Thyroid gland (tissue), 4 donors: ENCODE results near the gene ZNF850. TPM values are rescaled to one million over a fixed set of nuclear protein-coding genes. Genes with fewer than 3 reads are reported as not detected.
A peak's percentile ranks its signal among the peaks of the same experiment; 100 is the strongest.

Experiments
- DNase-seq, 2 donors: peaks; one replicate each; pipeline ENCODE4 v3.0.0-alpha.2; 2019
- H3K27ac ChIP-seq, 3 donors: fragments of 200-600 bp; sonication (generic); 1 replicate in 2 of 3; 2 replicates in 1 of 3; pipeline ENCODE4 v1.5.1; 2016 to 2019; ENCODE audit warnings: mild to moderate bottlenecking in 1 of 3, moderate library complexity in 1 of 3
- H3K27me3 ChIP-seq: fragments of 200-600 bp; sonication (generic); one replicate; pipeline ENCODE4 v1.5.1; 2019
- H3K36me3 ChIP-seq, 2 donors: fragments of 200-600 bp; sonication (generic); one replicate each; pipeline ENCODE4 v1.5.1; 2016 to 2019
- H3K4me1 ChIP-seq, 2 donors: fragments of 200-600 bp; sonication (generic); one replicate each; pipeline ENCODE4 v1.5.1; 2017 to 2019
- H3K4me3 ChIP-seq, 3 donors: fragments of 200-600 bp; sonication (generic); replicated peaks in 1 of 3; 1 replicate in 2 of 3; 2 replicates in 1 of 3; pipeline ENCODE4 v1.5.1; 2016; ENCODE audit warnings: mild to moderate bottlenecking in 1 of 3
- H3K9me3 ChIP-seq: fragments of 200-600 bp; sonication (generic); one replicate; pipeline ENCODE4 v1.5.1; 2017
- CTCF ChIP-seq, 6 experiments: fragments of 200-600 bp in 3 of 6; fragments of 450-650 bp in 3 of 6; sonication (generic) in 3 of 6; IDR thresholded peaks; one replicate each; pipeline ENCODE4 v1.5.1; 2016 to 2019; ENCODE audit warnings: antibody characterized with exemption in 6 of 6, mild to moderate bottlenecking in 2 of 6, inconsistent platforms in 1 of 6, moderate library complexity in 1 of 6
- POLR2A ChIP-seq, 2 donors: fragments of 450-650 bp; IDR thresholded peaks; one replicate each; pipeline ENCODE4 v1.6.1; 2017; ENCODE audit warnings: antibody characterized with exemption in 2 of 2, mild to moderate bottlenecking in 2 of 2, moderate library complexity in 1 of 2
- WGBS, 2 donors: methylation state at CpG; one replicate each; pipeline ENCODE4 v1.1.5; 2017; 5-methylcytosine and 5-hydroxymethylcytosine counted together
- intact Hi-C: fragments of 100-400 bp; cut with DNase I; formaldehyde crosslinking; loops from one replicate; pipeline ENCODE4 v1.15.1; 2023
- total RNA-seq, 4 donors: library from RNA; depleted of rRNA; stranded (reverse); fragments of >200 nt; gene quantifications; one replicate each; pipeline ENCODE4 v1.2.3, GENCODE V29; 2016

ZNF850 gene
- total RNA-seq, 4 donors from 2014 or later = 2.4 to 4.8 (median 3.7) TPM

GRCh38 chr19:36679455-36679854 lies 93.2 kb downstream of the ZNF850 start:
- no peak overlapping the region for H3K27ac ChIP-seq
- no peaks in the 10 kb centered on the region for H3K4me1 ChIP-seq
- no peaks in the 10 kb centered on the region for H3K27me3 ChIP-seq
- no peak overlapping the region for H3K4me3 ChIP-seq
- intact Hi-C loops = no loop called here
- TF ChIP-seq CTCF (IDR thresholded peaks at IDR 0.05) = no peak
- TF ChIP-seq POLR2A (IDR thresholded peaks at IDR 0.05) = no peak
- DNase-seq = no peak
- peaks cover 10 to 11% of the 10 kb centered on the region in 2 donors for H3K36me3 ChIP-seq
- no peaks in the 10 kb centered on the region for H3K9me3 ChIP-seq

GRCh38 chr19:36674201-36674600 lies 98.4 kb downstream of the ZNF850 start:
- Histone ChIP-seq H3K27ac (no peak overlapping the region), H3K27me3 (no peaks in the 10 kb centered on the region), H3K4me1 (no peaks in the 10 kb centered on the region), H3K9me3 (no peaks in the 10 kb centered on the region), H3K4me3 (no peak overlapping the region), H3K36me3 (peaks cover 4 to 6% of the 10 kb centered on the region in 2 donors)
- TF ChIP-seq POLR2A (IDR thresholded peaks at IDR 0.05) (no peak), CTCF (IDR thresholded peaks at IDR 0.05) (no peak)
- DNase-seq = no peak
- WGBS, 2 donors = 91 to 99% methylated on average over 2 of the region's 2 CpGs
- intact Hi-C loops = no loop called here

GRCh38 chr19:36672368-36672767 lies 100.2 kb downstream of the ZNF850 start:
- Histone ChIP-seq H3K4me1 (peaks cover 7 to 10% of the 10 kb centered on the region in 2 donors), H3K27ac (no peak overlapping the region), H3K27me3 (no peaks in the 10 kb centered on the region), H3K36me3 (no peaks in the 10 kb centered on the region), H3K9me3 (no peaks in the 10 kb centered on the region), H3K4me3 (no peak overlapping the region)
- intact Hi-C loops = no loop called here
- TF ChIP-seq CTCF (IDR thresholded peaks at IDR 0.05) = no peak
- no peak for TF ChIP-seq POLR2A (IDR thresholded peaks at IDR 0.05)
- 100% methylated on average over 1 of the region's 1 CpG for WGBS, 2 donors
- no peak for DNase-seq

- Histone ChIP-seq H3K27ac (no peak overlapping the region), H3K9me3 (no peaks in the 10 kb centered on the region), H3K36me3 (peaks cover 0 to 9% of the 10 kb centered on the region in 2 donors), H3K4me3 (no peak overlapping the region), H3K27me3 (no peaks in the 10 kb centered on the region), H3K4me1 (peaks cover 12 to 16% of the 10 kb centered on the region in 2 donors)
- intact Hi-C loops = no loop called here
- TF ChIP-seq POLR2A (IDR thresholded peaks at IDR 0.05) (no peak), CTCF (IDR thresholded peaks at IDR 0.05) (no peak)
- DNase-seq = no peak
- 74 to 76% methylated on average over 2 of the region's 2 CpGs for WGBS, 2 donors
Measured at GRCh38 chr19:36668646-36669045, 104.0 kb downstream of the ZNF850 start.

GRCh38 chr19:36665832-36666231 lies 106.8 kb downstream of the ZNF850 start:
- DNase-seq = no peak
- WGBS, 2 donors = 54 to 59% methylated on average over 14 of the region's 14 CpGs
- TF ChIP-seq CTCF (IDR thresholded peaks at IDR 0.05) = no peak
- no peak for TF ChIP-seq POLR2A (IDR thresholded peaks at IDR 0.05)

More at GRCh38 chr19:36665832-36666231, 106.8 kb downstream of the ZNF850 start:
- intact Hi-C loops = loop anchor here (2.0 kb wide), 1 partner anchor 19 kb away; no protein-coding TSS in a partner anchor
- H3K4me3 ChIP-seq = peak overlapping the region in 2 of 3 donors; percentile 7 to 62
- H3K4me1 ChIP-seq = peaks cover 12 to 16% of the 10 kb centered on the region in 2 donors
- no peaks in the 10 kb centered on the region for H3K27me3 ChIP-seq
- no peak overlapping the region for H3K27ac ChIP-seq
- peaks cover 0 to 17% of the 10 kb centered on the region in 2 donors for H3K36me3 ChIP-seq
- H3K9me3 ChIP-seq = no peaks in the 10 kb centered on the region

Other genes with a start within 250 kb of the ZNF850 start
- 10 to 100 TPM; 17.3 to 23.4 (median 17.8) TPM for gene ZNF260, start 244.5 kb downstream of the ZNF850 start, total RNA-seq
- 10 to 100 TPM; 11.4 to 19.5 (median 15.2) TPM for gene ZNF529, start 199.5 kb downstream of the ZNF850 start, total RNA-seq
- 10 to 100 TPM; 11.3 to 30.5 (median 19.0) TPM for gene ZNF382, start 167.5 kb downstream of the ZNF850 start, total RNA-seq
- 10 to 100 TPM; 13.2 to 19.5 (median 16.2) TPM for gene ZNF461, start 106.0 kb downstream of the ZNF850 start, total RNA-seq
- 10 to 100 TPM in 3 of 4 donors, 1 to 10 TPM in 1; 8.0 to 27.9 (median 14.3) TPM for gene ZNF567, start 85.2 kb downstream of the ZNF850 start, total RNA-seq
- gene ZNF790, start 65.6 kb upstream of the ZNF850 start, total RNA-seq = 10 to 100 TPM in 3 of 4 donors, 1 to 10 TPM in 1; 9.8 to 18.7 (median 14.6) TPM
- 10 to 100 TPM in 1 of 4 donors, 1 to 10 TPM in 3; 6.0 to 11.6 (median 8.2) TPM for gene ZNF345, start 78.1 kb upstream of the ZNF850 start, total RNA-seq
- gene ZNF829, start 143.5 kb upstream of the ZNF850 start, total RNA-seq = 1 to 10 TPM; 4.3 to 8.7 (median 6.1) TPM
- 10 to 100 TPM; 14.2 to 25.8 (median 16.8) TPM for gene ZNF568, start 143.5 kb upstream of the ZNF850 start, total RNA-seq